Neutrophil (primary cell): ENCODE results near the gene NEO1.

Experiments used
- H3K27ac ChIP-seq: fragments of 200-600 bp; sonication (generic); 2 replicates; pipeline ENCODE4 v1.5.1; 2016; ENCODE audit warnings: mild to moderate bottlenecking, moderate library complexity
- H3K27me3 ChIP-seq: fragments of 200-600 bp; sonication (generic); 2 replicates; pipeline ENCODE4 v1.6.0; 2016; ENCODE audit warnings: mild to moderate bottlenecking
- H3K36me3 ChIP-seq: fragments of 200-600 bp; sonication (generic); 2 replicates; pipeline ENCODE4 v1.5.1; 2017
- H3K4me1 ChIP-seq, 2 experiments: fragments of 200-600 bp in 1 of 2; sonication (generic) in 1 of 2; 1 replicate in 1 of 2; 2 replicates in 1 of 2; pipeline versions ENCODE4 v1.5.1 to v1.6.1; 2013 to 2016; ENCODE audit warnings: low read depth in 1 of 2, low read length in 1 of 2, mild to moderate bottlenecking in 1 of 2, moderate library complexity in 1 of 2; ENCODE audit not compliant: control insufficient read depth in 1 of 2, insufficient read depth in 1 of 2
- H3K4me3 ChIP-seq, 2 experiments: fragments of 200-600 bp in 1 of 2; sonication (generic) in 1 of 2; 1 replicate in 1 of 2; 2 replicates in 1 of 2; pipeline ENCODE4 v1.5.1; 2013 to 2016; ENCODE audit warnings: low read depth in 1 of 2, low read length in 1 of 2, mild to moderate bottlenecking in 1 of 2, moderate library complexity in 1 of 2
- H3K9me3 ChIP-seq: fragments of 200-600 bp; sonication (generic); 2 replicates; pipeline ENCODE4 v1.5.1; 2016
- TF ChIP-seq, protein P1 (sequence below): fragments of 200-600 bp; sonication (generic); IDR thresholded peaks from 2 replicates; pipeline ENCODE4 v1.5.1; 2016; ENCODE audit warnings: antibody characterized with exemption

The NEO1 gene

DNA sequence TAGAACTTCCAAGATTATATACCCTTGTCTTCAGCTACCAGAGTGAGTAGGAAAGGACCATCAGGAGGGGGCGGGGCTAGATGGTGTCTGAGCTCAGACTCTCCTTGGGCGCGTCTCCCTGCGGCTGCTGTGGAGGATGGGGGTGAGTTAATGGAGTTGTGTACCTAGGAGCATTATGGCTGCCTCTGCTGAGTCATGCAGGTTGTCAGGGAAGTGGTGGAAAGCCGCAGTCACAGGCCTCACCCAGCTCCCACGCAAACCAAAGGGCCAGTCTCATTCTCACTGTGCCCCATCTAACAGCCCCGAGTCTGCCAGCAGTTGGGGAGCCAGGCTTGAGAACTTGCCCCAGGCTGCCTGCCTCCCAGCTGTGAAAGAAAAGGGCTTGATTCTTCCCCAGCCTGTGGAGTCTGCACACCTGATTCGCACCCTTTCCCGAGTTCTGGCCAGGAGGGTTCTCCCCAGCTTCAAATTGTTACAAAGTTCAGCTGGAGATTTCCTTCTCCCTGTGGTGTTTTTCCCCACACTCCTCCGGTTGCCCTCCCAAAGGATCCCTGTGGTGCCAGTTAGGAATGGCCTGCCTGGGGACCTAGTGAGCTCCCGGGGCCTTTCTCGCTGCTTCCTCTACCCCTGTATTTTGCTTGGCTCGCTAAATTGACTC lies 173.2 kb downstream of the NEO1 start:
- Histone ChIP-seq H3K27ac (no peak overlapping the region), H3K36me3 (no peaks in the 10 kb centered on the region), H3K4me3 (no peak overlapping the region), H3K9me3 (no peaks in the 10 kb centered on the region), H3K27me3 (peaks cover 37% of the 10 kb centered on the region), H3K4me1 (no peaks in the 10 kb centered on the region)
- TF ChIP-seq, protein P1, sequence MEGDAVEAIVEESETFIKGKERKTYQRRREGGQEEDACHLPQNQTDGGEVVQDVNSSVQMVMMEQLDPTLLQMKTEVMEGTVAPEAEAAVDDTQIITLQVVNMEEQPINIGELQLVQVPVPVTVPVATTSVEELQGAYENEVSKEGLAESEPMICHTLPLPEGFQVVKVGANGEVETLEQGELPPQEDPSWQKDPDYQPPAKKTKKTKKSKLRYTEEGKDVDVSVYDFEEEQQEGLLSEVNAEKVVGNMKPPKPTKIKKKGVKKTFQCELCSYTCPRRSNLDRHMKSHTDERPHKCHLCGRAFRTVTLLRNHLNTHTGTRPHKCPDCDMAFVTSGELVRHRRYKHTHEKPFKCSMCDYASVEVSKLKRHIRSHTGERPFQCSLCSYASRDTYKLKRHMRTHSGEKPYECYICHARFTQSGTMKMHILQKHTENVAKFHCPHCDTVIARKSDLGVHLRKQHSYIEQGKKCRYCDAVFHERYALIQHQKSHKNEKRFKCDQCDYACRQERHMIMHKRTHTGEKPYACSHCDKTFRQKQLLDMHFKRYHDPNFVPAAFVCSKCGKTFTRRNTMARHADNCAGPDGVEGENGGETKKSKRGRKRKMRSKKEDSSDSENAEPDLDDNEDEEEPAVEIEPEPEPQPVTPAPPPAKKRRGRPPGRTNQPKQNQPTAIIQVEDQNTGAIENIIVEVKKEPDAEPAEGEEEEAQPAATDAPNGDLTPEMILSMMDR, result no peak

DNA sequence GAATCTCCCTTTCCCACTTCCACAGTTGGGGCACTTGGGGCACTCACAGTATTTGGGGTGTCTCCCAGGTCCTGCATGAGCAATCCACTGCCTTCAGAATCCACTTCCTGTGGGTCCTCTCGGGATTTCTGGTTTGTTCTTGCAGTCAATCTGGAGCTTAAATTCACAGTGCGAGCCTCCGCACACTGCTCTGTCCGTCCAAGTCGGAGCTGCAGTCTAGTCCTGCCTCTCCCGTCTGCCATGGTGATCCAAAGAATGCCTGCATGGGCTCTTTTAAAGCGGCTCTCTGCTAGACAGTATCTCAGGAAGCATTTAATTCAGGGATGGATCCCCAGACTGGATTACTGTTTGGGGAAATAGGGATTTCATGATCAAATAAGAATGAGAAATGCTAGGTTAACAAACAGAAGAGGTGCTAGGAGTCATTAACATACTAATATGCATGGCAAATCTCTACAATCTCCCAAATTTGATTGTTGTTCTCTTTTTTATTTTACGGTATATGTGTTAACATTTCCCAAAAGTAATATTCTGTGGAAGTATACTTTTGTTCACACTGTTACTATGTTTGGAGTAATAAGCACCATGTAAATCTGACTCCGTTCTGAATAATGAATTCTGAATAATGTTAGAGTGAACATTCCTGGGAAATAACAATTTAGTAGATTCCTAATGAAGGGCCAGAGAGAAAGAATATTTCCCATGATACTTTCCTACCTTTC lies 174.0 kb downstream of the NEO1 start:
- no peaks in the 10 kb centered on the region for H3K9me3 ChIP-seq

DNA sequence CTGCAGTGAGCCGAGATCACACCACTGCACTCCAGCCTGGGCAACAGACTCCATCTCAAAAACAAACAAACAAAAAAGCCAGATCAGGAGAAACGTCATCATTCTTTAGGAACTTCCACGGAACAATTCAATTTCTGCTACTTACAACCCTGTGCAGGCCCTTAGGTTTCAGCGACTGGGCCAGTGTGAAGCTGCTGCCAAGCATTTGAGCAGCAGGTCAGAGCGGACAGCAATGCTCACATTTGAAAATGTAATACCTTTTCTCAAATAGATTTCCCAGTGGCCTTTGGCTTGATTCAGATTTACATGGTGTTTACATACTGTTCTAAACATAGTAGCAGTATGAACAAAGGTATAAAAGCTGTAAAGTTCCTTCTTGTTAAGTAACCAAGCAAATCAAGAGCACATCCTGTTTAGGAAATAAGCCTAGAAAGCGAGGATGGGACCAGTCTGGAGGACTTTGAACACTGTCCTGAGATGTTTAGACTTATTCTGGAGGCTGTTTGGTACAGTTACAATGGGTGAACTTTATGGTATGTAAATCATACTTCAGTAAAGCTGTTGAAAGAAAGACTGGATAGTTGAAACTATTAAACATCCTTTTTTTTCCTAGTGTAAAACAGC lies 175.3 kb downstream of the NEO1 start:
- Histone ChIP-seq H3K4me1 (no peaks in the 10 kb centered on the region), H3K36me3 (no peaks in the 10 kb centered on the region), H3K9me3 (no peaks in the 10 kb centered on the region), H3K4me3 (no peak overlapping the region), H3K27me3 (peaks cover 51% of the 10 kb centered on the region), H3K27ac (no peak overlapping the region)
- TF ChIP-seq, protein P1, result no peak

More for the DNA sequence above, 174.0 kb downstream of the NEO1 start:
- Histone ChIP-seq H3K4me1 (no peaks in the 10 kb centered on the region), H3K4me3 (no peak overlapping the region), H3K27me3 (peaks cover 42% of the 10 kb centered on the region), H3K27ac (no peak overlapping the region), H3K36me3 (no peaks in the 10 kb centered on the region)
- TF ChIP-seq, protein P1, result no peak

DNA sequence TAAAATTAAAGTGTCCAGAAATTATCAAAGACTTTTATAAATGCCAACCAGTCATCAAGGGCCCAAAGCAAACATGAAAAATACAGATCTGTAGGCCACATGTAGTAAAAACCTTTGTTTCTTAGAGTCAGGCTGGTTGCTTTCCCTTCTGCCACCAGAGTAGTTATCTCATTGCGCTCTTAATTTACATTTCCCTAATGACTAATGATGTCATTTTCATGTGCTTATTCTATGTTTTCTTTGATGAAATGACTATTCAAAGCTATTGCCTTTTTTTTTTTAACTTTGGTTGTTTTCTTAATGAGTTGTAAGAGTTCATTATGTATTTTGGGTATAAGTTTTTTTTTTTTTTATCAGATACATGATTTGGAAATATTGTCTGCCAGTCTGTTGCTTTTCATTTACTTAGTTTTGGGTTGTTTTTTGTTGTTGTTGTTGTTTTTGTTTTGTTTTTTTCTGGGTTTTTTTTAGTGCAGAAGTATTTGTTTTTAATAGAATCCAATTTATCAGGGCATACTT lies 175.9 kb downstream of the NEO1 start:
- H3K9me3 ChIP-seq, result no peaks in the 10 kb centered on the region
- H3K27me3 ChIP-seq, result peaks cover 54% of the 10 kb centered on the region
- no peaks in the 10 kb centered on the region for H3K4me1 ChIP-seq
- H3K27ac ChIP-seq, result no peak overlapping the region
- no peaks in the 10 kb centered on the region for H3K36me3 ChIP-seq
- TF ChIP-seq, protein P1, result no peak
- no peak overlapping the region for H3K4me3 ChIP-seq

DNA sequence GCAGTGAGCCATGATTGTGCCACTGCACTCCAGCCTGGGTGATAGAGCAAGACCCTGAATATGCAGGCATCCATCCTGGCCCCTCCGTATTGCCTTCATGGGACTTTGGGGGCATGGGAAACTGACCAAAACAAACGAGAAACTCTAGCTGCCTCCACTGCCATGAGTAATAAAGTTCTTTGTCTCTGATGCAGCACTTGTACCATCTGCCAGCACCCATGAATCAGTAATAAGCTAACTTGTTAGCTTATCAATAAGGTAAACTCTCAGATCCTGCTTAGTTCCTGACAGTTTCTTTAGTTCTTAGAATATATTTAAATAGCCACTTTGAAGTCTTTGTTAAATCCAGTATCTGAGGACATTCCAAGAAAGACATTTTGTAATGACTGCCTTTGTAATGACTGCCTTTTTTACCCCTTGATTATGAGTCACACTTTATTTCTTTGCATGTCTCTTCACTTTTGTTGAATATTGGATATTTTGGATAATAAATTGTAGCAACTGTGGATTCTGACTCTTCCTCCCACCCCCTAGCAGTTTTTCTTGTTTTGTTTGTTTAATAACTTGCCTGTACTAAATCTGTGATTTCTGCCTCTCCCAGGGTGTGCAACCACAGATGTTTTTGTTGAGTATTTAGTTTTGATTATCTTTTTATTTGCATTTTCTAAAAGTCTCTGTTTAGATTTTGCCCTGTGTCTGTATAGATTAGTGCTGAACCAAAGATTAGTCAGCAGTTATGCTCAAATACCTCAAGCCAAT lies 179.6 kb downstream of the NEO1 start:
- Histone ChIP-seq H3K27ac (no peak overlapping the region), H3K4me3 (no peak overlapping the region), H3K4me1 (no peaks in the 10 kb centered on the region), H3K27me3 (peaks cover 80% of the 10 kb centered on the region), H3K9me3 (no peaks in the 10 kb centered on the region), H3K36me3 (no peaks in the 10 kb centered on the region)
- TF ChIP-seq, protein P1, result no peak
